HG03095 (cell line): ENCODE measurements around the gene OTUD7B.
"Not testable (repeated sequence)": the region's sequence is repeated elsewhere in the genome, so short reads cannot be mapped to it uniquely, and the experiment has no call there.

Experiments
- ATAC-seq: cut with Tn5 transposase; IDR thresholded peaks from one replicate; pipeline ENCODE4 v1.9.1; 2021; ENCODE audit warnings: moderate library complexity; ENCODE audit not compliant: unreplicated experiment

The OTUD7B gene

GRCh38 chr1:150010393-150011115 lies at the start of gene OTUD7B:
Gene OTUD7B, minus strand, starts transcription at chr1:150010726. Its CDS starts 33,216 bp downstream, at chr1:149977510.
- peak; percentile 77 for ATAC-seq

GRCh38 chr1:150060260-150060659 lies 49.7 kb upstream of the OTUD7B start:
- ATAC-seq = no peak

DNA sequence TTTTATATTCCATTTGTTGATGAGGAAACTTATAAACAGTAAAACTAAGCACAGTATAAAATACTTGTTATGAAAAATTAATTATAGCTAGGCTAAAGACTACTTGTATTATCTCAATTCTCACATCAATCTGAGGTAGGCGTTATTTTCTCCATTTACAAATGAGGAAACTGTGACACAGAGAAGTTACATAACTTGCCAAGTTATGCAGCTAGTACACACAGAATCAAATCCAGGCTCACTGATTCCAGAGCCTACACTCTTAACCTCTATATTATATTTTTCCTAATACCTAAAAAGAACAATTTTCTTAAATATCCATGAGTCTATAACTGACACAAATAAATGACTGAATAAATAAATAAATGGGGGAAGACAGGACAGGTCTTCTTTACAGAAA lies 45.9 kb upstream of the OTUD7B start:
- no peak for ATAC-seq

GRCh38 chr1:150055507-150055906 lies 45.0 kb upstream of the OTUD7B start:
- ATAC-seq = not testable (repeated sequence)

DNA sequence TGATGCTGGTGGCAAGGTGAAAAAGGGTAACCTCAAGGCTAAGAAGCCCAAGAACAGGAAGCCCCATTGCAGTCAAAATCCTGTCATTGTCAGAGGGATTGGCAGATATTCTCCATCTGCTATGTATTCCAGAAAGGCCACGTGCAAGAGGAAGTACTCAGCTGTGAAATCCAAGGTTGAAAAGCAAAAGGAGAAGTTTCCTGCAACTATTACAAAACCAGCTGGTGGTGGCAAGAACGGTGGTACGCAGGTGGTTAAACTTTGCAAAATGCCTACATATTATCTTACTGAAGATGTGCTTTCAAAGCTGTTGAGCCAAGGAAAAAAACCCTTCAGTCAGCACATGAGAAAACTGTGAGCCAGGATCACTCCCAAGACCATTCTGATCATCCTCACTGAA lies 43.4 kb upstream of the OTUD7B start:
- no peak for ATAC-seq

DNA sequence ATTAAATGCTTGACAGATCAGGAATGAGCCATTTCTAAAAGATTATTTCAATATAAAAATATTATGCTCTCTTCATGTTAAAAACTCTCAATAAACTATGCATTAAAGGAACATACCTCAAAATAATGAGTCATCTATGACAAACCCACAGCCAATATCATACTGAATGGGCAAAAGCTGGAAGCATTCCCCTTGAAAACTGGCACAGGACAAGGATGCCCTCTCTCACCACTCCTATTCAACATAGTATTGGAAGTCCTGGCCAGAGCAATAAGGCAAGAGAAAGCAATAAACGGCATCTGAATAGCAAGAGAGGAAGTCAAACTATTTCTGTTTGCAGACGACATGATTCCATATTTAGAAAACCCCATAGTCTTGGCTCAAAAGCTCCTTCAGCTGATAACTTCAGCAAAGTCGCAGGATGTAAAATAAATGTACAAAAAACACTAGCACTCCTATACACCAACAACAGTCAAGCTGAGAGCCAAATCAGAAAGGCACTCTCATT lies 41.4 kb upstream of the OTUD7B start:
- ATAC-seq = not testable (repeated sequence)

GRCh38 chr1:150051089-150051373 lies 40.5 kb upstream of the OTUD7B start:
- no peak for ATAC-seq

DNA sequence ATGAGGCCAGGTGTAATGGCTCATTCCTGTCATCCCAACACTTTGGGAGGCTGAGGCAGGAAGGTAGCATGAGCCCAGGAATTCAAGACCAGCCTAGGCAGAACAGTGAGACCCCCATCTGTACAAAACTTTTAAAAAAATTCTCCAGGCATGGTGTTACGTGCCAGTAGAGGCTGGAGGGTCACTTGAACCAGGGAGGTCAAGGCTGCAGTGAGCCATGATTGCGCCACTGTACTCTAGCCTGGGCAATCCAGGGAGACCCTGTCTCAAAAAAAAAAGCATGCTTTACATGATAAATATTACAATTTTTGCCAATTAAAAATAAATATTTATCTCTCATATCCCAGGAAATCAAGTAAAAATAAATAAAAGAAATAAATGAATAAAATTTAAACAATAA lies 39.4 kb upstream of the OTUD7B start:
- ATAC-seq = no peak

GRCh38 chr1:150034336-150034735 lies 23.8 kb upstream of the OTUD7B start:
- no peak for ATAC-seq

- no peak for ATAC-seq
Measured at GRCh38 chr1:150028322-150028721, 17.8 kb upstream of the OTUD7B start.

GRCh38 chr1:150024156-150024555 lies 13.6 kb upstream of the OTUD7B start:
- no peak for ATAC-seq

GRCh38 chr1:150022357-150022756 lies 11.8 kb upstream of the OTUD7B start:
- no peak for ATAC-seq

DNA sequence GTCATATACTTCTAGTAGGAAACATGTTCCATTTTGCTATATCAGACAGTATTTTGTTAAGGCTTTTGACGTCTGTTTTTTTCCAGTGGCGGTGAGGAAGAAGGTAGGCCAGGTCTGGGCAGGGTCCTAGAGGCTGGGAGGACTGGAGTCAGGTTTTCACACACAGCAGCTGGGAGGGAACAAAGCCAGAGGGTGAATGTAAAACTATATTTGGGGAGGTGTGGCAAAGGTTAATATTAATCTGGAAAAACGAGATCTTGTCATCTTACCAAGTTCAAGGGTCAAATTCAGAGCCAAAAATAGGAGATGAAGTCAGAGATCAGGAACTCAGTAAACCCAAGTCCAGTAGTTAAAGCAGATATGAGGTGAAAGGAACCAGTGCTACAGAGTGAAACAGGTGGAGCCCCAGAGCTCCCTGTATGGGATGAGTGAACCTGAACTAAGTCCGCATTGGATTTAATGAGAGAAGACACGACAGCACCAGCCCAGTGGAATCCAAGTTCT lies 10.7 kb upstream of the OTUD7B start:
- no peak for ATAC-seq

- no peak for ATAC-seq
Measured at GRCh38 chr1:150020711-150021110, 10.2 kb upstream of the OTUD7B start.

GRCh38 chr1:150018165-150018564 lies 7.6 kb upstream of the OTUD7B start:
- no peak for ATAC-seq

GRCh38 chr1:150017206-150017750 lies 6.8 kb upstream of the OTUD7B start:
- ATAC-seq = no peak

DNA sequence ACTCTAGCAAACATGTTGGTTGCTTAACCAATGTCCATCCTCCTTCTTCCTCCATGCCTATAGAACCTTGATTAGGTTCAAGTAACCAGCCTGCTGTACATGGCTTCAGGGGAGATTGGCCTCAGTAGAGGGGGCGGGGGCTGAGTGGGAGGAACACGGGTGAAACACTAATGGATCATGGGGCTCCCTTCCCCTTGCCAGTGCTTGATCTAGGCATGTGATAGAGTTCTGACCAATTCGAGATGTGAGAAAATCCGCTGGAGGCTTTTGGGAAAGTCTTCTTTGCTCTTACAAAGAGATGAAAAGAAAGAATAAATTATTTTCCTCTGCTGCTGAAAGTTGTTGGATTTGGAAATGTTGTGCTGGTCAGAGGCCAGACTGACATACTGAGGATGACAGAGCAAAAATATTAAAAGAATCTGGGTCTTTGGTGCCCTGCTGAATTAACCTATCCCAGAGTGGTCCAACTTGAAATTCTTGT lies 5.2 kb upstream of the OTUD7B start:
- ATAC-seq = no peak

DNA sequence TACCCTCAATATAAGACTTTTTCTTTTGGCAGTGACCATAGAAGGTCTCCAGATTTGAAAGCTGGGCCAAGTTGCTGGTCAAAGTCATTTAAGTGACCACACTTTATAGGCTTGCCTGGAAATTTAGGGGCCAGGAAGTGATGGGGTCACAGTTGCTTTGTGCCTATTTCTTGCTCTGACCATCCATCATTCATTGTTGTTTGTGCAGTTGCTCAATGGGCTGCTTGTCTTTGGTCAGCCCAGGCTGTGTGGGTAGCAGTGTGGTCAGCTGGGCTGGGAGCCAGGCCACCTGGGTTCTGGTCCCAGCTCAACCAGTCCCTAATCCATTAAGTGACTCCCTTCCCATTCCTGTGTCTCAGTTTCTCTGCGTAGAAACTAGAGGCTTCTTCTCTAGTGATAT lies 2.1 kb upstream of the OTUD7B start:
- no peak for ATAC-seq

- peak; percentile 13 for ATAC-seq
Measured at GRCh38 chr1:150009604-150010392, 728 bp downstream of the OTUD7B start.

- ATAC-seq = no peak
Measured at GRCh38 chr1:150008699-150009098, 1.8 kb downstream of the OTUD7B start.

DNA sequence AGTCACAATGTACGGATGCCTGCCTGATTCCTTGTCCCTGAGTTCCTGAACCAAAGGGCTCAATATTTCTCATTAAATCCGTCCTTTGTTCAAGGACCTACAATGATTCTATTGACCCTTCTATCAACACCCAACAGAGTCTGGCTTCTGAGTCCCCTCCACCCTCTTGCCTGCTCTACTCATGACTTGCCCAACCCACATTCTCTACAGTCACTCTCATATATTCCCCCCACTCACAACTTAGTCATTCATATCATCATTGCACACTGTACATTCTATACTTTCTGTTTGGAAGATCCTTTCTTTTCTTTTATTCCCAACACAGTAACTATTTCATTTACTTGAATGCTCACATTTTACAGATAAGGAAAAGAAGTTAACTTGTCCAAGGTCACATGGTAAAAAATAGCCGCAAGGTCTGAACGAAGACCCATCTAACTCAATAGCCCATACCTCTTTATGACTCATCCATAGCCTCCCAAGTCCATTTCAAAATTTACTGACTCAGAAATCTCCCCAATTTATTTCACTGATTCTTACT lies 3.6 kb downstream of the OTUD7B start:
- ATAC-seq = no peak
